Activated T-cell treated with anti-CD3 and anti-CD28 coated beads for 48 hours (primary cell): ENCODE measurements around the gene NTNG2.

Experiments
- DNase-seq: peaks from one replicate; pipeline ENCODE4 v3.0.0-alpha.2; 2020; ENCODE audit warnings: low read depth

The NTNG2 gene

GRCh38 chr9:132204883-132205282 lies 43.0 kb downstream of the NTNG2 start:
- DNase-seq, result no peak

GRCh38 chr9:132207215-132207614 lies 45.4 kb downstream of the NTNG2 start:
- no peak for DNase-seq

- peak; percentile 15 for DNase-seq
These were observed 46.2 kb downstream of the NTNG2 start for GRCh38 chr9:132207839-132208615.

- no peak for DNase-seq
These were observed 47.4 kb downstream of the NTNG2 start for GRCh38 chr9:132209228-132209627.

GRCh38 chr9:132210472-132211145 lies 48.8 kb downstream of the NTNG2 start:
- DNase-seq, result peak; percentile 6

- DNase-seq, result no peak
These were observed 49.7 kb downstream of the NTNG2 start for GRCh38 chr9:132211570-132211969.

- no peak for DNase-seq
These were observed 52.3 kb downstream of the NTNG2 start for GRCh38 chr9:132214027-132214622.

- DNase-seq, result no peak
These were observed 55.2 kb downstream of the NTNG2 start for GRCh38 chr9:132216861-132217619.

GRCh38 chr9:132218208-132218607 lies 56.4 kb downstream of the NTNG2 start:
- DNase-seq, result no peak

GRCh38 chr9:132221941-132222340 lies 60.1 kb downstream of the NTNG2 start:
- DNase-seq, result no peak

GRCh38 chr9:132224645-132225044 lies 62.8 kb downstream of the NTNG2 start:
- DNase-seq, result no peak

- no peak for DNase-seq
These were observed 64.9 kb downstream of the NTNG2 start for GRCh38 chr9:132226571-132227430.

GRCh38 chr9:132228062-132228461 lies 66.2 kb downstream of the NTNG2 start:
- DNase-seq, result no peak

- no peak for DNase-seq
These were observed 68.7 kb downstream of the NTNG2 start for GRCh38 chr9:132230605-132231004.

GRCh38 chr9:132231019-132231701 lies 69.3 kb downstream of the NTNG2 start:
- DNase-seq, result no peak

GRCh38 chr9:132232522-132232921 lies 70.7 kb downstream of the NTNG2 start:
- no peak for DNase-seq

- DNase-seq, result no peak
These were observed 71.3 kb downstream of the NTNG2 start for GRCh38 chr9:132233138-132233537.

GRCh38 chr9:132234535-132234934 lies 72.7 kb downstream of the NTNG2 start:
- no peak for DNase-seq

GRCh38 chr9:132235125-132235524 lies 73.3 kb downstream of the NTNG2 start:
- DNase-seq, result no peak

GRCh38 chr9:132235894-132236661 lies 74.2 kb downstream of the NTNG2 start:
- peak; percentile 75 for DNase-seq
